Stimulated activated naive CD8-positive, alpha-beta T cell treated with anti-CD3 and anti-CD28 coated beads, Interleukin-15, Interleukin-2, amounts not matched to agents 100 ng/mL and 50 ng/mL, for 24 hours (primary cell): Measurements from ENCODE around the gene PCDH17.

Source experiments
- H3K27ac Mint-ChIP-seq: one replicate; pipeline ENCODE4 v1.8.0; 2021; ENCODE audit warnings: mild to moderate bottlenecking, mixed read lengths
- H3K27me3 Mint-ChIP-seq: one replicate; pipeline ENCODE4 v1.8.0; 2021; ENCODE audit warnings: mixed read lengths
- H3K36me3 Mint-ChIP-seq: one replicate; pipeline ENCODE4 v1.8.0; 2021; ENCODE audit warnings: low read depth, mixed read lengths
- H3K4me1 Mint-ChIP-seq: one replicate; pipeline ENCODE4 v1.8.0; 2021; ENCODE audit warnings: low read depth, mixed read lengths
- H3K4me3 Mint-ChIP-seq: one replicate; pipeline ENCODE4 v1.8.0; 2021; ENCODE audit warnings: mild to moderate bottlenecking, mixed read lengths
- H3K9me3 Mint-ChIP-seq: one replicate; pipeline ENCODE4 v1.8.0; 2021; ENCODE audit warnings: mixed read lengths

The PCDH17 gene

GRCh38 chr13:57631596-57632275 lies at the start of gene PCDH17:
Gene PCDH17 (plus strand): TSS chr13:57631744. CDS start chr13:57632547, 803 bp downstream.
- Mint-ChIP-seq H3K27ac (no peak within 1 kb of the TSS), H3K4me1 (peaks cover 44% of the 10 kb centered on the region), H3K9me3 (peaks cover 4% of the 10 kb centered on the region), H3K4me3 (peak within 1 kb of the TSS; percentile 73), H3K36me3 (no peaks in the 10 kb centered on the region), H3K27me3 (peaks cover 76% of the 10 kb centered on the region)

GRCh38 chr13:57582032-57582431 lies 49.5 kb upstream of the PCDH17 start:
- H3K27me3 Mint-ChIP-seq = no peaks in the 10 kb centered on the region
- H3K36me3 Mint-ChIP-seq = no peaks in the 10 kb centered on the region
- H3K4me3 Mint-ChIP-seq = no peak overlapping the region
- H3K9me3 Mint-ChIP-seq = peaks cover 17% of the 10 kb centered on the region
- H3K27ac Mint-ChIP-seq = no peak overlapping the region
- H3K4me1 Mint-ChIP-seq = no peaks in the 10 kb centered on the region

- Mint-ChIP-seq H3K9me3 (peaks cover 17% of the 10 kb centered on the region), H3K36me3 (no peaks in the 10 kb centered on the region), H3K27ac (no peak overlapping the region), H3K27me3 (no peaks in the 10 kb centered on the region), H3K4me1 (no peaks in the 10 kb centered on the region), H3K4me3 (no peak overlapping the region)
These were observed 48.0 kb upstream of the PCDH17 start for GRCh38 chr13:57583529-57583928.

GRCh38 chr13:57588639-57589038 lies 42.9 kb upstream of the PCDH17 start:
- Mint-ChIP-seq H3K4me1 (no peaks in the 10 kb centered on the region), H3K36me3 (no peaks in the 10 kb centered on the region), H3K27ac (no peak overlapping the region), H3K4me3 (no peak overlapping the region), H3K9me3 (peaks cover 6% of the 10 kb centered on the region), H3K27me3 (no peaks in the 10 kb centered on the region)

GRCh38 chr13:57595775-57596174 lies 35.8 kb upstream of the PCDH17 start:
- peaks cover 9% of the 10 kb centered on the region for H3K9me3 Mint-ChIP-seq
- H3K4me3 Mint-ChIP-seq = no peak overlapping the region
- H3K27ac Mint-ChIP-seq = no peak overlapping the region
- no peaks in the 10 kb centered on the region for H3K36me3 Mint-ChIP-seq
- no peaks in the 10 kb centered on the region for H3K4me1 Mint-ChIP-seq
- no peaks in the 10 kb centered on the region for H3K27me3 Mint-ChIP-seq

- Mint-ChIP-seq H3K4me3 (no peak overlapping the region), H3K27me3 (no peaks in the 10 kb centered on the region), H3K27ac (no peak overlapping the region), H3K9me3 (peaks cover 9% of the 10 kb centered on the region), H3K36me3 (no peaks in the 10 kb centered on the region), H3K4me1 (no peaks in the 10 kb centered on the region)
These were observed 30.0 kb upstream of the PCDH17 start for GRCh38 chr13:57601536-57601935.

GRCh38 chr13:57604442-57604841 lies 27.1 kb upstream of the PCDH17 start:
- H3K4me3 Mint-ChIP-seq = no peak overlapping the region
- no peaks in the 10 kb centered on the region for H3K36me3 Mint-ChIP-seq
- H3K9me3 Mint-ChIP-seq = no peaks in the 10 kb centered on the region
- no peak overlapping the region for H3K27ac Mint-ChIP-seq
- H3K27me3 Mint-ChIP-seq = no peaks in the 10 kb centered on the region
- H3K4me1 Mint-ChIP-seq = no peaks in the 10 kb centered on the region

GRCh38 chr13:57611969-57612368 lies 19.6 kb upstream of the PCDH17 start:
- H3K9me3 Mint-ChIP-seq = no peaks in the 10 kb centered on the region
- no peak overlapping the region for H3K4me3 Mint-ChIP-seq
- H3K27ac Mint-ChIP-seq = no peak overlapping the region
- H3K36me3 Mint-ChIP-seq = no peaks in the 10 kb centered on the region
- no peaks in the 10 kb centered on the region for H3K27me3 Mint-ChIP-seq
- no peaks in the 10 kb centered on the region for H3K4me1 Mint-ChIP-seq

- no peaks in the 10 kb centered on the region for H3K4me1 Mint-ChIP-seq
- H3K9me3 Mint-ChIP-seq = no peaks in the 10 kb centered on the region
- H3K27me3 Mint-ChIP-seq = no peaks in the 10 kb centered on the region
- no peak overlapping the region for H3K27ac Mint-ChIP-seq
- no peaks in the 10 kb centered on the region for H3K36me3 Mint-ChIP-seq
- no peak overlapping the region for H3K4me3 Mint-ChIP-seq
These were observed 19.0 kb upstream of the PCDH17 start for GRCh38 chr13:57612568-57612967.

GRCh38 chr13:57624565-57625435 lies 6.7 kb upstream of the PCDH17 start:
- H3K27ac Mint-ChIP-seq = no peak overlapping the region
- H3K4me3 Mint-ChIP-seq = no peak overlapping the region
- H3K4me1 Mint-ChIP-seq = peaks cover 14% of the 10 kb centered on the region
- no peaks in the 10 kb centered on the region for H3K36me3 Mint-ChIP-seq
- peaks cover 34% of the 10 kb centered on the region for H3K27me3 Mint-ChIP-seq
- H3K9me3 Mint-ChIP-seq = no peaks in the 10 kb centered on the region

- Mint-ChIP-seq H3K4me3 (no peak overlapping the region), H3K27ac (no peak overlapping the region)
These were observed 3.9 kb upstream of the PCDH17 start for GRCh38 chr13:57627663-57628062.

GRCh38 chr13:57629391-57629804 lies 2.1 kb upstream of the PCDH17 start:
- peaks cover 44% of the 10 kb centered on the region for H3K4me1 Mint-ChIP-seq
- H3K36me3 Mint-ChIP-seq = no peaks in the 10 kb centered on the region
- H3K4me3 Mint-ChIP-seq = peak overlapping the region; percentile 58
- H3K9me3 Mint-ChIP-seq = peaks cover 4% of the 10 kb centered on the region
- peaks cover 68% of the 10 kb centered on the region for H3K27me3 Mint-ChIP-seq
- no peak overlapping the region for H3K27ac Mint-ChIP-seq

More at GRCh38 chr13:57627663-57628062, 3.9 kb upstream of the PCDH17 start:
- H3K9me3 Mint-ChIP-seq = no peaks in the 10 kb centered on the region
- no peaks in the 10 kb centered on the region for H3K36me3 Mint-ChIP-seq
- H3K27me3 Mint-ChIP-seq = peaks cover 62% of the 10 kb centered on the region
- H3K4me1 Mint-ChIP-seq = peaks cover 43% of the 10 kb centered on the region

GRCh38 chr13:57629821-57630235 lies 1.7 kb upstream of the PCDH17 start:
- H3K4me3 Mint-ChIP-seq = peak overlapping the region; percentile 58
- H3K9me3 Mint-ChIP-seq = peaks cover 4% of the 10 kb centered on the region
- peaks cover 44% of the 10 kb centered on the region for H3K4me1 Mint-ChIP-seq
- H3K36me3 Mint-ChIP-seq = no peaks in the 10 kb centered on the region
- peaks cover 71% of the 10 kb centered on the region for H3K27me3 Mint-ChIP-seq
- H3K27ac Mint-ChIP-seq = no peak overlapping the region

- H3K36me3 Mint-ChIP-seq = no peaks in the 10 kb centered on the region
- H3K9me3 Mint-ChIP-seq = peaks cover 4% of the 10 kb centered on the region
- H3K4me3 Mint-ChIP-seq = peak overlapping the region; percentile 73
- H3K27ac Mint-ChIP-seq = no peak overlapping the region
- H3K4me1 Mint-ChIP-seq = peaks cover 44% of the 10 kb centered on the region
- H3K27me3 Mint-ChIP-seq = peaks cover 73% of the 10 kb centered on the region
These were observed 616 bp upstream of the PCDH17 start for GRCh38 chr13:57630661-57631595.
